ENCODE data around the gene ST7L. TPM values are rescaled to one million over a fixed set of nuclear protein-coding genes. Genes with fewer than 3 reads are reported as not detected.

Gene ST7L
- total and polyA plus RNA-seq, 9 of the 15 experiments (the other 6 are each of a cell fraction or from before 2014, with no cell fraction given) = 9.0 to 32.5 (median 26.6) TPM

GRCh38 chr1:112619518-112620376 is 806 bp upstream of the ST7L start, which contains the start of gene CAPZA1 (continued):
- TF ChIP-seq VEZF1 (CRISPR knock-in tag; IDR thresholded peaks at IDR 0.05) (peak; percentile 56), LEF1 (IDR thresholded peaks at IDR 0.05) (peak; percentile 26), XRCC4 (IDR thresholded peaks at IDR 0.05; ENCODE audit: extremely low read depth, insufficient read depth, insufficient read length) (no peak), TEAD1 (CRISPR knock-in tag; IDR thresholded peaks at IDR 0.05) (peak in 1 of 2 experiments; percentile 8; a peak in 2 of 4 replicates), SMARCB1 (IDR thresholded peaks at IDR 0.05; ENCODE audit: insufficient read length, low read depth) (no peak), ZBTB5 (IDR thresholded peaks at IDR 0.05) (no peak), GTF2A2 (tag; IDR thresholded peaks at IDR 0.05) (no peak)
- TF ChIP-seq, protein P1, sequence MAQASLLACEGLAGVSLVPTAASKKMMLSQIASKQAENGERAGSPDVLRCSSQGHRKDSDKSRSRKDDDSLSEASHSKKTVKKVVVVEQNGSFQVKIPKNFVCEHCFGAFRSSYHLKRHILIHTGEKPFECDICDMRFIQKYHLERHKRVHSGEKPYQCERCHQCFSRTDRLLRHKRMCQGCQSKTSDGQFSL (CRISPR knock-in tag; IDR thresholded peaks at IDR 0.05) = no peak
- TF ChIP-seq, protein P1 (tag; IDR thresholded peaks at IDR 0.05) = no peak
- TF ChIP-seq, protein P2, sequence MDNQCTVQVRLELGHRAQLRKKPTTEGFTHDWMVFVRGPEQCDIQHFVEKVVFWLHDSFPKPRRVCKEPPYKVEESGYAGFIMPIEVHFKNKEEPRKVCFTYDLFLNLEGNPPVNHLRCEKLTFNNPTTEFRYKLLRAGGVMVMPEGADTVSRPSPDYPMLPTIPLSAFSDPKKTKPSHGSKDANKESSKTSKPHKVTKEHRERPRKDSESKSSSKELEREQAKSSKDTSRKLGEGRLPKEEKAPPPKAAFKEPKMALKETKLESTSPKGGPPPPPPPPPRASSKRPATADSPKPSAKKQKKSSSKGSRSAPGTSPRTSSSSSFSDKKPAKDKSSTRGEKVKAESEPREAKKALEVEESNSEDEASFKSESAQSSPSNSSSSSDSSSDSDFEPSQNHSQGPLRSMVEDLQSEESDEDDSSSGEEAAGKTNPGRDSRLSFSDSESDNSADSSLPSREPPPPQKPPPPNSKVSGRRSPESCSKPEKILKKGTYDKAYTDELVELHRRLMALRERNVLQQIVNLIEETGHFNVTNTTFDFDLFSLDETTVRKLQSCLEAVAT (IDR thresholded peaks at IDR 0.05) = peak; percentile 11 to 69; a peak in 2 of 4 replicates
- TF ChIP-seq, protein P3, sequence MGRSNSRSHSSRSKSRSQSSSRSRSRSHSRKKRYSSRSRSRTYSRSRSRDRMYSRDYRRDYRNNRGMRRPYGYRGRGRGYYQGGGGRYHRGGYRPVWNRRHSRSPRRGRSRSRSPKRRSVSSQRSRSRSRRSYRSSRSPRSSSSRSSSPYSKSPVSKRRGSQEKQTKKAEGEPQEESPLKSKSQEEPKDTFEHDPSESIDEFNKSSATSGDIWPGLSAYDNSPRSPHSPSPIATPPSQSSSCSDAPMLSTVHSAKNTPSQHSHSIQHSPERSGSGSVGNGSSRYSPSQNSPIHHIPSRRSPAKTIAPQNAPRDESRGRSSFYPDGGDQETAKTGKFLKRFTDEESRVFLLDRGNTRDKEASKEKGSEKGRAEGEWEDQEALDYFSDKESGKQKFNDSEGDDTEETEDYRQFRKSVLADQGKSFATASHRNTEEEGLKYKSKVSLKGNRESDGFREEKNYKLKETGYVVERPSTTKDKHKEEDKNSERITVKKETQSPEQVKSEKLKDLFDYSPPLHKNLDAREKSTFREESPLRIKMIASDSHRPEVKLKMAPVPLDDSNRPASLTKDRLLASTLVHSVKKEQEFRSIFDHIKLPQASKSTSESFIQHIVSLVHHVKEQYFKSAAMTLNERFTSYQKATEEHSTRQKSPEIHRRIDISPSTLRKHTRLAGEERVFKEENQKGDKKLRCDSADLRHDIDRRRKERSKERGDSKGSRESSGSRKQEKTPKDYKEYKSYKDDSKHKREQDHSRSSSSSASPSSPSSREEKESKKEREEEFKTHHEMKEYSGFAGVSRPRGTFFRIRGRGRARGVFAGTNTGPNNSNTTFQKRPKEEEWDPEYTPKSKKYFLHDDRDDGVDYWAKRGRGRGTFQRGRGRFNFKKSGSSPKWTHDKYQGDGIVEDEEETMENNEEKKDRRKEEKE (IDR thresholded peaks at IDR 0.05; ENCODE audit: borderline replicate concordance in 1 of 2, control insufficient read depth in 1 of 2, low read depth in 2 of 2, low read length in 1 of 2) = 0 out of 4 replicates have a peak, but pooled peaks of 1 of the 2 experiments have one; percentile 49
- TF ChIP-seq, protein P4, sequence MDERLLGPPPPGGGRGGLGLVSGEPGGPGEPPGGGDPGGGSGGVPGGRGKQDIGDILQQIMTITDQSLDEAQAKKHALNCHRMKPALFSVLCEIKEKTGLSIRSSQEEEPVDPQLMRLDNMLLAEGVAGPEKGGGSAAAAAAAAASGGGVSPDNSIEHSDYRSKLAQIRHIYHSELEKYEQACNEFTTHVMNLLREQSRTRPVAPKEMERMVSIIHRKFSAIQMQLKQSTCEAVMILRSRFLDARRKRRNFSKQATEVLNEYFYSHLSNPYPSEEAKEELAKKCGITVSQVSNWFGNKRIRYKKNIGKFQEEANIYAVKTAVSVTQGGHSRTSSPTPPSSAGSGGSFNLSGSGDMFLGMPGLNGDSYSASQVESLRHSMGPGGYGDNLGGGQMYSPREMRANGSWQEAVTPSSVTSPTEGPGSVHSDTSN (CRISPR knock-in tag; IDR thresholded peaks at IDR 0.05; ENCODE audit: low read depth) = no peak; the same call in 1 of the 2 replicates
- TF ChIP-seq, protein P4 (tag; conservative IDR thresholded peaks at IDR 0.05; ENCODE audit: low read depth) = peak; percentile 68

All from K562 (cell line).